ENCODE measurements around the gene ST14.

- TF ChIP-seq, protein P1, sequence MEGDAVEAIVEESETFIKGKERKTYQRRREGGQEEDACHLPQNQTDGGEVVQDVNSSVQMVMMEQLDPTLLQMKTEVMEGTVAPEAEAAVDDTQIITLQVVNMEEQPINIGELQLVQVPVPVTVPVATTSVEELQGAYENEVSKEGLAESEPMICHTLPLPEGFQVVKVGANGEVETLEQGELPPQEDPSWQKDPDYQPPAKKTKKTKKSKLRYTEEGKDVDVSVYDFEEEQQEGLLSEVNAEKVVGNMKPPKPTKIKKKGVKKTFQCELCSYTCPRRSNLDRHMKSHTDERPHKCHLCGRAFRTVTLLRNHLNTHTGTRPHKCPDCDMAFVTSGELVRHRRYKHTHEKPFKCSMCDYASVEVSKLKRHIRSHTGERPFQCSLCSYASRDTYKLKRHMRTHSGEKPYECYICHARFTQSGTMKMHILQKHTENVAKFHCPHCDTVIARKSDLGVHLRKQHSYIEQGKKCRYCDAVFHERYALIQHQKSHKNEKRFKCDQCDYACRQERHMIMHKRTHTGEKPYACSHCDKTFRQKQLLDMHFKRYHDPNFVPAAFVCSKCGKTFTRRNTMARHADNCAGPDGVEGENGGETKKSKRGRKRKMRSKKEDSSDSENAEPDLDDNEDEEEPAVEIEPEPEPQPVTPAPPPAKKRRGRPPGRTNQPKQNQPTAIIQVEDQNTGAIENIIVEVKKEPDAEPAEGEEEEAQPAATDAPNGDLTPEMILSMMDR (conservative IDR thresholded peaks at IDR 0.05): no peak
- no peak for TF ChIP-seq ZFX (IDR thresholded peaks at IDR 0.05)
These were observed 51.6 kb downstream of the ST14 start for GRCh38 chr11:130211144-130211543.
